Stimulated activated CD4-positive, alpha-beta T cell treated with anti-CD3 and anti-CD28 coated beads, Interleukin-15, amount 100 ng/mL, for 1 hour (primary cell): ENCODE measurements around the gene PCYT2.

Experiments
- DNase-seq, 2 donors: peaks; one replicate each; pipeline ENCODE4 v3.0.0-alpha.2; 2020; ENCODE audit warnings: low read depth in 1 of 2, low spot score in 1 of 2

Gene PCYT2

GRCh38 chr17:81944858-81945257 is 33.7 kb upstream of the PCYT2 start:
- no peak for DNase-seq

- DNase-seq = no peak
Observed at GRCh38 chr17:81942167-81942553, 31.0 kb upstream of the PCYT2 start.

GRCh38 chr17:81941484-81942166 is 30.4 kb upstream of the PCYT2 start:
- no peak for DNase-seq

- DNase-seq = no peak
Observed at GRCh38 chr17:81940538-81941483, 29.6 kb upstream of the PCYT2 start.

- no peak for DNase-seq
Observed at GRCh38 chr17:81939881-81940385, 28.7 kb upstream of the PCYT2 start.

GRCh38 chr17:81939218-81939617 is 28.0 kb upstream of the PCYT2 start:
- no peak for DNase-seq

- no peak for DNase-seq
Observed at GRCh38 chr17:81935709-81936084, 24.5 kb upstream of the PCYT2 start.

- no peak for DNase-seq
Observed at GRCh38 chr17:81934850-81935708, 23.9 kb upstream of the PCYT2 start.

GRCh38 chr17:81934098-81934757 is 23.0 kb upstream of the PCYT2 start:
- no peak for DNase-seq

GRCh38 chr17:81933178-81933699 is 22.0 kb upstream of the PCYT2 start:
- no peak for DNase-seq

- DNase-seq = no peak
Observed at GRCh38 chr17:81932333-81932983, 21.3 kb upstream of the PCYT2 start.

- DNase-seq = no peak
Observed at GRCh38 chr17:81931557-81932332, 20.5 kb upstream of the PCYT2 start.

GRCh38 chr17:81931189-81931556 is 20.0 kb upstream of the PCYT2 start:
- no peak for DNase-seq

- DNase-seq = no peak
Observed at GRCh38 chr17:81930142-81931125, 19.2 kb upstream of the PCYT2 start.

GRCh38 chr17:81929253-81930141 is 18.3 kb upstream of the PCYT2 start:
- no peak for DNase-seq

- no peak for DNase-seq
Observed at GRCh38 chr17:81928544-81929252, 17.5 kb upstream of the PCYT2 start.
